Choroid plexus epithelial cell (primary cell): ENCODE results near the gene FOXN3.
A peak's percentile ranks its signal among the peaks of the same experiment; 100 is the strongest.

Experiments
- DNase-seq: peaks from one replicate; pipeline ENCODE4 v3.0.0-alpha.2; 2010; ENCODE audit warnings: low read depth
- H3K4me3 ChIP-seq: 2 replicates; pipeline ENCODE4 v1.5.1; 2011; ENCODE audit warnings: low read depth, mild to moderate bottlenecking, control low read depth, low read length, moderate library complexity
- CTCF ChIP-seq: conservative IDR thresholded peaks from 2 replicates; pipeline ENCODE4 v1.5.1; 2011; ENCODE audit warnings: low read depth, mild to moderate bottlenecking, control low read depth, inconsistent platforms, low read length, moderate library complexity

Gene FOXN3

GRCh38 chr14:89417091-89417464, at the start of gene FOXN3:
Gene FOXN3, minus strand, starts transcription at chr14:89417233. Its CDS starts 4,757 bp downstream, at chr14:89412476.
- peak; percentile 93 for DNase-seq
- H3K4me3 ChIP-seq, result peak within 1 kb of the TSS; percentile 80
- no peak for TF ChIP-seq CTCF

GRCh38 chr14:89466484-89466883, 49.5 kb upstream of the FOXN3 start:
- no peak overlapping the region for H3K4me3 ChIP-seq
- no peak for TF ChIP-seq CTCF
- peak; percentile 28 for DNase-seq

- DNase-seq, result no peak
These were observed 48.8 kb upstream of the FOXN3 start for GRCh38 chr14:89465876-89466275.

GRCh38 chr14:89461256-89461655, 44.2 kb upstream of the FOXN3 start:
- no peak for TF ChIP-seq CTCF
- peak; percentile 37 for DNase-seq
- no peak overlapping the region for H3K4me3 ChIP-seq

More at GRCh38 chr14:89465876-89466275, 48.8 kb upstream of the FOXN3 start:
- TF ChIP-seq CTCF, result no peak
- no peak overlapping the region for H3K4me3 ChIP-seq

GRCh38 chr14:89458713-89459420, 41.8 kb upstream of the FOXN3 start:
- H3K4me3 ChIP-seq, result no peak overlapping the region
- no peak for DNase-seq
- no peak for TF ChIP-seq CTCF

GRCh38 chr14:89457007-89457406, 40.0 kb upstream of the FOXN3 start:
- no peak for DNase-seq
- TF ChIP-seq CTCF, result no peak
- no peak overlapping the region for H3K4me3 ChIP-seq

- no peak for DNase-seq
- no peak for TF ChIP-seq CTCF
- H3K4me3 ChIP-seq, result no peak overlapping the region
These were observed 38.4 kb upstream of the FOXN3 start for GRCh38 chr14:89455412-89455811.
